Measurements from ENCODE around the gene TUBD1.
"Not testable (repeated sequence)": the region's sequence is repeated elsewhere in the genome, so short reads cannot be mapped to it uniquely, and the experiment has no call there.

The TUBD1 gene

GRCh38 chr17:59830007-59830630 is 62.6 kb downstream of the TUBD1 start:
- H3K9ac ChIP-seq (ENCODE audit: insufficient read length, low read depth) = no peak overlapping the region
- peaks cover 2% of the 10 kb centered on the region for H3K36me3 ChIP-seq (ENCODE audit: insufficient read depth, insufficient read length, low read length)
- peaks cover 2% of the 10 kb centered on the region for H3K4me1 ChIP-seq (ENCODE audit: insufficient read depth, insufficient read length)
- no peaks in the 10 kb centered on the region for H3K9me3 ChIP-seq (ENCODE audit: insufficient read depth, low read length)
- TF ChIP-seq YY1 (IDR thresholded peaks at IDR 0.05; ENCODE audit: insufficient read depth, insufficient read length) (no peak), ZNF274 (IDR thresholded peaks at IDR 0.05; ENCODE audit: low read depth, low read length) (no peak), SUZ12 (IDR thresholded peaks at IDR 0.05; ENCODE audit: extremely low read depth, insufficient read depth, insufficient read length) (no peak)
- no peaks in the 10 kb centered on the region for H3K27me3 ChIP-seq (ENCODE audit: insufficient read depth, insufficient read length)
- no peak overlapping the region for H3K4me3 ChIP-seq (ENCODE audit: insufficient read length, low read depth)
- no peak for DNase-seq (ENCODE audit: low read depth, low spot score)

GRCh38 chr17:59829217-59830006 is 63.3 kb downstream of the TUBD1 start:
- H3K36me3 ChIP-seq (ENCODE audit: insufficient read depth, insufficient read length, low read length) = peaks cover 2% of the 10 kb centered on the region
- TF ChIP-seq ZNF274 (IDR thresholded peaks at IDR 0.05; ENCODE audit: low read depth, low read length) (no peak), SUZ12 (IDR thresholded peaks at IDR 0.05; ENCODE audit: extremely low read depth, insufficient read depth, insufficient read length) (no peak), YY1 (IDR thresholded peaks at IDR 0.05; ENCODE audit: insufficient read depth, insufficient read length) (no peak)
- DNase-seq (ENCODE audit: low read depth, low spot score) = no peak
- H3K27me3 ChIP-seq (ENCODE audit: insufficient read depth, insufficient read length) = no peaks in the 10 kb centered on the region
- no peak overlapping the region for H3K4me3 ChIP-seq (ENCODE audit: insufficient read length, low read depth)
- no peaks in the 10 kb centered on the region for H3K9me3 ChIP-seq (ENCODE audit: insufficient read depth, low read length)
- H3K4me1 ChIP-seq (ENCODE audit: insufficient read depth, insufficient read length) = peaks cover 2% of the 10 kb centered on the region
- H3K9ac ChIP-seq (ENCODE audit: insufficient read length, low read depth) = no peak overlapping the region

GRCh38 chr17:59828819-59829216 is 63.9 kb downstream of the TUBD1 start:
- H3K9ac ChIP-seq (ENCODE audit: insufficient read length, low read depth); H3K4me3 ChIP-seq (ENCODE audit: insufficient read length, low read depth); DNase-seq (ENCODE audit: low read depth, low spot score); H3K9me3 ChIP-seq (ENCODE audit: insufficient read depth, low read length); H3K4me1 ChIP-seq (ENCODE audit: insufficient read depth, insufficient read length); H3K27me3 ChIP-seq (ENCODE audit: insufficient read depth, insufficient read length); H3K36me3 ChIP-seq (ENCODE audit: insufficient read depth, insufficient read length, low read length): not testable (repeated sequence)

GRCh38 chr17:59828478-59828760 is 64.3 kb downstream of the TUBD1 start:
- peaks cover 2% of the 10 kb centered on the region for H3K36me3 ChIP-seq (ENCODE audit: insufficient read depth, insufficient read length, low read length)
- H3K4me3 ChIP-seq (ENCODE audit: insufficient read length, low read depth) = no peak overlapping the region
- no peaks in the 10 kb centered on the region for H3K27me3 ChIP-seq (ENCODE audit: insufficient read depth, insufficient read length)
- H3K4me1 ChIP-seq (ENCODE audit: insufficient read depth, insufficient read length) = peaks cover 2% of the 10 kb centered on the region
- H3K9ac ChIP-seq (ENCODE audit: insufficient read length, low read depth) = no peak overlapping the region
- TF ChIP-seq SUZ12 (IDR thresholded peaks at IDR 0.05; ENCODE audit: extremely low read depth, insufficient read depth, insufficient read length) (no peak), ZNF274 (IDR thresholded peaks at IDR 0.05; ENCODE audit: low read depth, low read length) (no peak), YY1 (IDR thresholded peaks at IDR 0.05; ENCODE audit: insufficient read depth, insufficient read length) (no peak)
- DNase-seq (ENCODE audit: low read depth, low spot score) = no peak
- no peaks in the 10 kb centered on the region for H3K9me3 ChIP-seq (ENCODE audit: insufficient read depth, low read length)

GRCh38 chr17:59827721-59828477 is 64.8 kb downstream of the TUBD1 start:
- H3K4me3 ChIP-seq (ENCODE audit: insufficient read length, low read depth) = no peak overlapping the region
- H3K9ac ChIP-seq (ENCODE audit: insufficient read length, low read depth) = no peak overlapping the region
- no peaks in the 10 kb centered on the region for H3K27me3 ChIP-seq (ENCODE audit: insufficient read depth, insufficient read length)
- H3K4me1 ChIP-seq (ENCODE audit: insufficient read depth, insufficient read length) = peaks cover 2% of the 10 kb centered on the region
- TF ChIP-seq SUZ12 (IDR thresholded peaks at IDR 0.05; ENCODE audit: extremely low read depth, insufficient read depth, insufficient read length) = no peak
- no peak for TF ChIP-seq ZNF274 (IDR thresholded peaks at IDR 0.05; ENCODE audit: low read depth, low read length)
- TF ChIP-seq YY1 (IDR thresholded peaks at IDR 0.05; ENCODE audit: insufficient read depth, insufficient read length) = no peak
- DNase-seq (ENCODE audit: low read depth, low spot score) = no peak
- H3K9me3 ChIP-seq (ENCODE audit: insufficient read depth, low read length) = no peaks in the 10 kb centered on the region
- H3K36me3 ChIP-seq (ENCODE audit: insufficient read depth, insufficient read length, low read length) = peaks cover 2% of the 10 kb centered on the region

GRCh38 chr17:59826706-59827453 is 65.9 kb downstream of the TUBD1 start:
- no peak for DNase-seq (ENCODE audit: low read depth, low spot score)
- H3K27me3 ChIP-seq (ENCODE audit: insufficient read depth, insufficient read length) = no peaks in the 10 kb centered on the region
- peaks cover 2% of the 10 kb centered on the region for H3K36me3 ChIP-seq (ENCODE audit: insufficient read depth, insufficient read length, low read length)
- peaks cover 2% of the 10 kb centered on the region for H3K4me1 ChIP-seq (ENCODE audit: insufficient read depth, insufficient read length)
- no peak overlapping the region for H3K9ac ChIP-seq (ENCODE audit: insufficient read length, low read depth)
- no peaks in the 10 kb centered on the region for H3K9me3 ChIP-seq (ENCODE audit: insufficient read depth, low read length)
- H3K4me3 ChIP-seq (ENCODE audit: insufficient read length, low read depth) = no peak overlapping the region
- TF ChIP-seq ZNF274 (IDR thresholded peaks at IDR 0.05; ENCODE audit: low read depth, low read length) (no peak), YY1 (IDR thresholded peaks at IDR 0.05; ENCODE audit: insufficient read depth, insufficient read length) (no peak), SUZ12 (IDR thresholded peaks at IDR 0.05; ENCODE audit: extremely low read depth, insufficient read depth, insufficient read length) (no peak)

Measured in NT2/D1 (cell line).